Measurements from ENCODE around the gene CDH15. TPM values are rescaled to one million over a fixed set of nuclear protein-coding genes. Genes with fewer than 3 reads are reported as not detected.

The CDH15 gene
- polyA plus RNA-seq, 1 donor = 1.1 TPM

- H3K4me3 ChIP-seq (ENCODE audit: low read length) = no peak overlapping the region
- H3K27ac ChIP-seq (ENCODE audit: low read length) = no peak overlapping the region
- 67% methylated on average over 1 of the region's 11 CpGs for WGBS (ENCODE audit: insufficient coverage, low lambda C conversion rate)
- DNase-seq = no peak
- no peaks in the 10 kb centered on the region for H3K4me1 ChIP-seq (ENCODE audit: control insufficient read depth, insufficient read depth, low read length)
- H3K9me3 ChIP-seq (ENCODE audit: control insufficient read depth, low read depth, low read length) = peaks cover 23% of the 10 kb centered on the region
- no peaks in the 10 kb centered on the region for H3K27me3 ChIP-seq (ENCODE audit: control insufficient read depth, insufficient read depth, low read length)
- peaks cover 58% of the 10 kb centered on the region for H3K36me3 ChIP-seq (ENCODE audit: control insufficient read depth, insufficient read depth, low read length)
These were observed 24.3 kb upstream of the CDH15 start for GRCh38 chr16:89147085-89147817.

DNA sequence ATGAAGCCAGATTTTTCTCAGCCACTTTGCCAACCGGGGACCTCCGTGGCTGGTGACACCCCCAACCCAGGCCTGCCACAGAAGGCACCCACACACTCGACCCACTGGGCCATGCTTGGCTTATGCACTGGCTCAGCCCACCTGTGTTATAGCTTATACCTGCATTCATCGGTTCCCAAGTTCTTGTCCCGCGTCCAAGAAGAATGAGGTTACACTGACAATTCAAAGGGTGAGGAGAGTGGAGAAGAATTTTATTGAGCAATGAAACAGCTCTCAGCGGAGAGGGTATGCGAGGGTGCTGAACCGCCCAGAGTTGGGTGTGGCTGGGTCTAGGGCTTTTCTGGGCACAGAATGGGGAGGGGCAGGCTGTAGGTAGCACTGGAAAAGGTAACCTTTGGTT lies 22.2 kb upstream of the CDH15 start:
- Histone ChIP-seq H3K36me3 (ENCODE audit: control insufficient read depth, insufficient read depth, low read length) (peaks cover 45% of the 10 kb centered on the region), H3K4me3 (ENCODE audit: low read length) (no peak overlapping the region), H3K9me3 (ENCODE audit: control insufficient read depth, low read depth, low read length) (peaks cover 30% of the 10 kb centered on the region), H3K4me1 (ENCODE audit: control insufficient read depth, insufficient read depth, low read length) (no peaks in the 10 kb centered on the region), H3K27me3 (ENCODE audit: control insufficient read depth, insufficient read depth, low read length) (no peaks in the 10 kb centered on the region), H3K27ac (ENCODE audit: low read length) (no peak overlapping the region)
- no CpG with 5 or more reads among the region's 9 CpGs for WGBS (ENCODE audit: insufficient coverage, low lambda C conversion rate)
- no peak for DNase-seq

GRCh38 chr16:89150090-89150835 lies 21.3 kb upstream of the CDH15 start:
- Histone ChIP-seq H3K36me3 (ENCODE audit: control insufficient read depth, insufficient read depth, low read length) (peaks cover 39% of the 10 kb centered on the region), H3K9me3 (ENCODE audit: control insufficient read depth, low read depth, low read length) (peaks cover 32% of the 10 kb centered on the region), H3K4me3 (ENCODE audit: low read length) (no peak overlapping the region), H3K4me1 (ENCODE audit: control insufficient read depth, insufficient read depth, low read length) (no peaks in the 10 kb centered on the region), H3K27me3 (ENCODE audit: control insufficient read depth, insufficient read depth, low read length) (no peaks in the 10 kb centered on the region), H3K27ac (ENCODE audit: low read length) (no peak overlapping the region)
- WGBS (ENCODE audit: insufficient coverage, low lambda C conversion rate) = no CpG with 5 or more reads among the region's 18 CpGs
- no peak for DNase-seq

DNA sequence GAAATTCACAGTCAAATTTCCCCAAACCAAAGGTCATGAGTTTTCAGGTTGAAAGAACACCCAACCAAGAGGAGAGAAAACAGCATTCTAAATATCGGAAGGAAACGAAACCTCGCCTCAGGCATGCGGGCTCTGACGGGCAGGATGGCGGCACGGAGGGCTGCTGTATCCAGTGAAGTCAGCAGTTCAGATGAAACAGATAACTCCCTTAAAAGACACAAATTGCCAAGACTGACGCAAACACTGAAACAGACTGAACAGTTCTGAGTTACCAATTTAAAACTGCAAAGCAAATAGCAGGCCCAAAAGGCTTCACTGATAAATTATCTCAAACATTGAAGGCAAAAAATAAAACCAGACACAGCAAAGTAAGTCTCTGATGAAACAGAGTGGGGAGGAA lies 20.6 kb upstream of the CDH15 start:
- no peak overlapping the region for H3K4me3 ChIP-seq (ENCODE audit: low read length)
- WGBS (ENCODE audit: insufficient coverage, low lambda C conversion rate) = no CpG with 5 or more reads among the region's 8 CpGs
- H3K27ac ChIP-seq (ENCODE audit: low read length) = no peak overlapping the region
- no peak for DNase-seq
- H3K27me3 ChIP-seq (ENCODE audit: control insufficient read depth, insufficient read depth, low read length) = no peaks in the 10 kb centered on the region
- no peaks in the 10 kb centered on the region for H3K4me1 ChIP-seq (ENCODE audit: control insufficient read depth, insufficient read depth, low read length)
- peaks cover 32% of the 10 kb centered on the region for H3K36me3 ChIP-seq (ENCODE audit: control insufficient read depth, insufficient read depth, low read length)
- peaks cover 32% of the 10 kb centered on the region for H3K9me3 ChIP-seq (ENCODE audit: control insufficient read depth, low read depth, low read length)

DNA sequence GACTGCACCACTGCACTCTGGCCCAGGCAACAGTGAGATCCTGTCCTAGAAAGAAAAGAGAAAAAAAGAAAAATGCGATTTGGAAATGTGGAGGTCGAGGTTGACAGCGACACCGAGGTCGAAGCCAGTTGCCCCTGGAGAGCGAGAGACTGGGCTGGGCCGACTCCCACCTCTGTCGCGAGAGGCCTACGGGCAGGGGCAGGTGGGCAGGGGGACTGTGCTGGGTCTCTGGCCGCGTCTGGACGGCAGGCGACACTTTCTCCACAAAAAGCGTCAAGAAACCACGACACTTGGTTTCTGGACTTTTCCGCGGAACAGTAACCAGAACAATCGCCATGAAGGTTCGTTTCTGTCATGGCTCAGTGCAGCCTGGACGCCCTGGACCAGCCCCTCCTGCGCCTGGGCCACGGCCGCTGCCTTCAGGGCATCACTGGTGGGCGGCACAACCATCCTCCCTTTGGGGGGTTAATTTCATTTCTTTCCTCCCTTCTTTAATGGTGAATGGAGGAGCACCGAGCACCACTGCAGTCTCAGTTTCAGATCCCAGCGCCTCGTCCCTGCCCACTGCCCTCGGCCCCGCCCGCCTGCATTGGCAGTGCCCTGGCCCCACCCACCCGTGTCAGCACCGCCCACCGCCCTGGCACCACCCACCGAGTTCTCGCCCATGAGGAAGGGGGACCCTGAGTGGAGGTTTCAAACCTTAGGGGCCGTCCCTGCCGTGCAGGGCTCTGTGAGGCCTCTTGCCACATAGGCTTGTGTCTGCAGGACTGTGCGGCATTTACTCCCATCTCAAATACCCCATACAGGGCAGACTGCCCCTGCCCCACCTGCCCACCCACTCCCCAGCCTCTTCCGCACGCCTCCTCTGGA lies 18.5 kb upstream of the CDH15 start:
- Histone ChIP-seq H3K4me3 (ENCODE audit: low read length) (no peak overlapping the region), H3K27ac (ENCODE audit: low read length) (no peak overlapping the region), H3K9me3 (ENCODE audit: control insufficient read depth, low read depth, low read length) (peaks cover 29% of the 10 kb centered on the region), H3K4me1 (ENCODE audit: control insufficient read depth, insufficient read depth, low read length) (no peaks in the 10 kb centered on the region), H3K27me3 (ENCODE audit: control insufficient read depth, insufficient read depth, low read length) (no peaks in the 10 kb centered on the region), H3K36me3 (ENCODE audit: control insufficient read depth, insufficient read depth, low read length) (peaks cover 25% of the 10 kb centered on the region)
- no CpG with 5 or more reads among the region's 41 CpGs for WGBS (ENCODE audit: insufficient coverage, low lambda C conversion rate)
- DNase-seq = no peak

DNA sequence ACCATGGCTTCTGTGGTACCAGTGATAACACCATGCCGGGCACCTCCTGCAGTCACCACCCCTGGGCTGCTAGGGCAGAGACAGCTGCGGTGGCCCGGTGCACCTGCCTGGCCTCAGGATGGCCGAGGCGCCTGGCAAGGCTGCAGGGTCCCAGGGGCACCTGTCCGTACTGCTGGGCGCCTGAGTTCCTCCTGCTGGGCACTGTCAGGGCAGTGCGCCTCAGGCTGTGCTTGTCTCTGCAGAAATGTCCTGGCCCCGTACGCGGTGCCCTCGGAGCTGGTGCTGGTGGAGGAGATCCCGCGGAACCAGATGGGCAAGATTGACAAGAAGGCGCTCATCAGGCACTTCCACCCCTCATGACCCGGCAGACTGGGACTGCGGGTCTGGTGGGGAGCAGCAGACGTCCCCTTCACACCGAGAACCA lies 17.7 kb upstream of the CDH15 start:
- Histone ChIP-seq H3K27ac (ENCODE audit: low read length) (no peak overlapping the region), H3K4me3 (ENCODE audit: low read length) (no peak overlapping the region), H3K27me3 (ENCODE audit: control insufficient read depth, insufficient read depth, low read length) (no peaks in the 10 kb centered on the region), H3K9me3 (ENCODE audit: control insufficient read depth, low read depth, low read length) (peaks cover 32% of the 10 kb centered on the region), H3K36me3 (ENCODE audit: control insufficient read depth, insufficient read depth, low read length) (peaks cover 22% of the 10 kb centered on the region), H3K4me1 (ENCODE audit: control insufficient read depth, insufficient read depth, low read length) (no peaks in the 10 kb centered on the region)
- WGBS (ENCODE audit: insufficient coverage, low lambda C conversion rate) = no CpG with 5 or more reads among the region's 19 CpGs
- DNase-seq = no peak

DNA sequence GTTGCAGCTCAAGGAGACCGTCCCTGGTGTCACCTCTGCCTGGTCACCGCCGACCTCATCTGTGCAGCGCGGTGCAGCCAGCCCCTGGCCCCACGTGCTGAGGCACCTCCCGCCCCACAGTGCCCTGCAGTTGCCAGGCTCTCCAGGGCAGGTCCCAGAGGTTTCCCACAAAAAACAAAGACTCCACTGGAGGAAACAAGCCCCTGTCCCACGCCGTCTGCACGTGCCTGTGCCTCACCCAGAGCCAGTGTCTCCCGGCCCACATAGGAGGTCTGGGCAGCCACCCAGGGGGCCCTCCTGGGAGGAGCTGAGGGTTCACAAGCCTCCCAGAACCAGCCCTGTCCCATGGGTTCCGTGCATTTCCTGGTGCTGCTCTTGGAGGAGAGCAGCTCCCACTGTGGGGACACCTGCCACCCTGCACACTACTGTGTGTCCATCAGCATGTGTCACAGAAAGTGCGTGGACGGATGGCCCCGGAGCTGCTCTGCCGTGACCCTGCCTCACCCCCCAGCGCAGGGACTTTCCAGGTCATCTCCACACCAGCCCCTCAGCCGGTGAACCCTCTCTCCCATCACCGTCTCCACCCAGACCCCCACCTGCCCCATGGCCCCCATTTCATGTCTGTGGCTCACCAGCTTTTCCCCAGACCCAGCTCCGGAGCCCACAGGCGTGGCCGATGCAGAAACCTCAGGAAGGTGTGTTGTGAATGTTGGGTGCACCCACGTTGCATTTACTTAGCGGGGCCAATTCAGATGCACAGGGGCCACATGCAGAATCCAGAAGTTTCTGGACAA lies 17.0 kb upstream of the CDH15 start:
- WGBS (ENCODE audit: insufficient coverage, low lambda C conversion rate) = no CpG with 5 or more reads among the region's 24 CpGs
- Histone ChIP-seq H3K9me3 (ENCODE audit: control insufficient read depth, low read depth, low read length) (peaks cover 31% of the 10 kb centered on the region), H3K4me1 (ENCODE audit: control insufficient read depth, insufficient read depth, low read length) (no peaks in the 10 kb centered on the region)

GRCh38 chr16:89155184-89155679 lies 16.3 kb upstream of the CDH15 start:
- no peaks in the 10 kb centered on the region for H3K4me1 ChIP-seq (ENCODE audit: control insufficient read depth, insufficient read depth, low read length)
- H3K36me3 ChIP-seq (ENCODE audit: control insufficient read depth, insufficient read depth, low read length) = peaks cover 11% of the 10 kb centered on the region
- no peaks in the 10 kb centered on the region for H3K27me3 ChIP-seq (ENCODE audit: control insufficient read depth, insufficient read depth, low read length)
- no CpG with 5 or more reads among the region's 19 CpGs for WGBS (ENCODE audit: insufficient coverage, low lambda C conversion rate)
- no peak overlapping the region for H3K4me3 ChIP-seq (ENCODE audit: low read length)
- no peak overlapping the region for H3K27ac ChIP-seq (ENCODE audit: low read length)
- DNase-seq = peak in 1 of 2 donors; percentile 13
- peaks cover 27% of the 10 kb centered on the region for H3K9me3 ChIP-seq (ENCODE audit: control insufficient read depth, low read depth, low read length)

More for the DNA sequence above, 17.0 kb upstream of the CDH15 start:
- no peak overlapping the region for H3K27ac ChIP-seq (ENCODE audit: low read length)
- H3K27me3 ChIP-seq (ENCODE audit: control insufficient read depth, insufficient read depth, low read length) = no peaks in the 10 kb centered on the region
- DNase-seq = no peak
- H3K36me3 ChIP-seq (ENCODE audit: control insufficient read depth, insufficient read depth, low read length) = peaks cover 18% of the 10 kb centered on the region
- no peak overlapping the region for H3K4me3 ChIP-seq (ENCODE audit: low read length)

DNA sequence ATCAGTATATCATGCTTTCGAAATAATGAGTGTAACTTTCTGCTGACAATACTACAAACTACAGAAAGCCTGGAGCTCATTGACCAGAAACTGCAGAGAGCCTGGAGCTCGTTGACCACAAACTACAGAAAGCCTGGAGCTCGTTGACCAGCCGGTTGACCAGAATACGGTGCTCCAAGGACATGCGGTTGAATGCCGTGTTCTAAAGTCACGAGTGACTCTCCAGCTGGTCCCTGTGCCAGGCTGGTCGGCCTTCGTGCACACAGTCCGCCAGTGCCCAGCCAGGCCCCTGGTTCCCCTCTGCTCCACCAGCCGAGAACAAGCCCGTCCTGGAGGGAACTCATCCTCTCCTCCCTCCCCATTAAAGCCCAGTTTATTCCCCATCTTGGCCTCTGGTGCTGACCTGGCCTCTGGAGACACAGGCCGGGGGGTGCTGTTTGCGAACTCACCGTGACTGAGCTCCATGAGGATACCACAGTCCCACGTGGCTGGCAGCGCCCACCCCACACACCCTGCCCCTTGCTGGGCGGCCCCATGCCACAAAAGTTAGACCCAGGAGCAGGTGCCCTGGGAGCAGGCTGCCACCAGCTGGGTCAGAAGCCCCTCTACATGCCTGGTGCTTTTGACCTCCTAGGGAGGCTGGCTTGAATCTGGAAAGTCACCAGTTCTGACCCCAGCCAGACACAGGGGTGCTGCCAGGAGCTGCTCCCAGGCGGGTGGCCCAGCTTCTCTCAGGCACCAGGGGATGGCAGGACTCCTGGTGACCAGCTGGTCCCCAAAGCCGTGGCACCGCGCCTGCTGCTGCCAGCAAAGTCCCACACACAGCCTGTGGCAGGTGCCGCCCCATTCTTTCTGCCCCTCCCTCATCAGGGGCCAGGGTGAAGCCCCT lies 15.5 kb upstream of the CDH15 start:
- DNase-seq = no peak
- no CpG with 5 or more reads among the region's 24 CpGs for WGBS (ENCODE audit: insufficient coverage, low lambda C conversion rate)
- Histone ChIP-seq H3K9me3 (ENCODE audit: control insufficient read depth, low read depth, low read length) (peaks cover 23% of the 10 kb centered on the region), H3K4me3 (ENCODE audit: low read length) (no peak overlapping the region), H3K4me1 (ENCODE audit: control insufficient read depth, insufficient read depth, low read length) (no peaks in the 10 kb centered on the region), H3K27me3 (ENCODE audit: control insufficient read depth, insufficient read depth, low read length) (no peaks in the 10 kb centered on the region), H3K27ac (ENCODE audit: low read length) (no peak overlapping the region), H3K36me3 (ENCODE audit: control insufficient read depth, insufficient read depth, low read length) (peaks cover 3% of the 10 kb centered on the region)
